Activated naive CD8-positive, alpha-beta T cell treated with anti-CD3 and anti-CD28 coated beads, Interleukin-2, amount 50 U/mL, for 24 hours (primary cell): ENCODE measurements around the gene SRGN.
"Not testable (repeated sequence)": the region's sequence is repeated elsewhere in the genome, so short reads cannot be mapped to it uniquely, and the experiment has no call there.

Experiments
- ATAC-seq: fragments of 150-1000 bp; cut with Tn5 transposase; one replicate; pipeline ENCODE4 v1.10.0; 2021
- DNase-seq: peaks from one replicate; pipeline ENCODE4 v3.0.0; 2021
- H3K27ac Mint-ChIP-seq: one replicate; pipeline ENCODE4 v1.8.0; 2021; ENCODE audit warnings: mild to moderate bottlenecking, mixed read lengths
- H3K27me3 Mint-ChIP-seq: one replicate; pipeline ENCODE4 v1.8.0; 2021; ENCODE audit warnings: mixed read lengths
- H3K36me3 Mint-ChIP-seq: one replicate; pipeline ENCODE4 v1.8.0; 2021; ENCODE audit warnings: low read depth, mixed read lengths
- H3K4me1 Mint-ChIP-seq: one replicate; pipeline ENCODE4 v1.8.0; 2021; ENCODE audit warnings: mixed read lengths
- H3K4me3 Mint-ChIP-seq: one replicate; pipeline ENCODE4 v1.8.0; 2021; ENCODE audit warnings: mild to moderate bottlenecking, moderate library complexity, mixed read lengths
- H3K9me3 Mint-ChIP-seq: one replicate; pipeline ENCODE4 v1.8.0; 2021; ENCODE audit warnings: mixed read lengths

The SRGN gene

DNA sequence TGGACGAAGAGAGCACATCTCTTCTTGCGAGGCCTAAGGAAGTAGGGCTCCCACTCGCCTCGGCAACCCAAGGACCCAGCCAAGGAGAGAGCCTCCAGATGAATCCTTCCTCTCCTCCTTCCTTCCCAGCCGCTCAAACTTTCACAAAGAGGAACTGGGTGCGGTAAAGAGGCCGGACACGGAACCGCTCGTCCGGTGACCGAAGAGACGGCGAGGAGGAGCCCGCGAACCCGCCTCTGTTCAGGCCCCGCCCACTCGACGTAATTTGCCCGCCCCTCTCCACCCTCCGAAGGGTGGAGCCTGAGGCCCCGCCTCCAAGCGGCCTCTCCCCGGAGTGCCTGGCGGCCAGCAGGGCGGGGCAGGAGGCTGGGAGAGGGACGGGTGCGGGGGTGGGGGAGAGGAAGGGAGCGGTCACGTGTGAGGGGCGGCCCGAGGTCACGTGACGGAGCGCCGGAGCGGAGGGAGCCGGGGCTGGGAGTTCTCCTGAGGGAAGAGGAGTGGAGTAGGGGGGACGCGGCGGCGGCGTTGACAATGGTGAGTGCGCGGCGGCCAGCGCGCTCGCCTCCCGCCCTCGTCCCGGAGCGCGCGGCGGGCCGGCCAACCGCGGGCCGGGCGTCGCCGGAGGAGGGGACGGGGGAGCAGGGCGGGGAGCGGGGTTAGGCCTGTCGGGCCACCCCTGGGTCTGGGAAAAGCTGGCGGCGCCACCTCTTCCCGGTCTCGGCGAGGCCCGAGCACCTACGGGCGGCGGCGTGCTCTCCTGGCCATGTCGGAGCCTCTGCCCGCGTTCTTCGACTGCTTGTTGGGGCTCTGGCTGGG, 36.1 kb downstream of the SRGN start, which contains the start of gene VPS26A:
TSS of gene VPS26A (plus strand) at position 432 of the 816 bp plus-strand sequence. CDS start at position 532, 100 bp downstream.
- H3K4me1 Mint-ChIP-seq: peaks cover 38% of the 10 kb centered on the region
- H3K9me3 Mint-ChIP-seq: no peaks in the 10 kb centered on the region
- peak; percentile 99 for DNase-seq

DNA sequence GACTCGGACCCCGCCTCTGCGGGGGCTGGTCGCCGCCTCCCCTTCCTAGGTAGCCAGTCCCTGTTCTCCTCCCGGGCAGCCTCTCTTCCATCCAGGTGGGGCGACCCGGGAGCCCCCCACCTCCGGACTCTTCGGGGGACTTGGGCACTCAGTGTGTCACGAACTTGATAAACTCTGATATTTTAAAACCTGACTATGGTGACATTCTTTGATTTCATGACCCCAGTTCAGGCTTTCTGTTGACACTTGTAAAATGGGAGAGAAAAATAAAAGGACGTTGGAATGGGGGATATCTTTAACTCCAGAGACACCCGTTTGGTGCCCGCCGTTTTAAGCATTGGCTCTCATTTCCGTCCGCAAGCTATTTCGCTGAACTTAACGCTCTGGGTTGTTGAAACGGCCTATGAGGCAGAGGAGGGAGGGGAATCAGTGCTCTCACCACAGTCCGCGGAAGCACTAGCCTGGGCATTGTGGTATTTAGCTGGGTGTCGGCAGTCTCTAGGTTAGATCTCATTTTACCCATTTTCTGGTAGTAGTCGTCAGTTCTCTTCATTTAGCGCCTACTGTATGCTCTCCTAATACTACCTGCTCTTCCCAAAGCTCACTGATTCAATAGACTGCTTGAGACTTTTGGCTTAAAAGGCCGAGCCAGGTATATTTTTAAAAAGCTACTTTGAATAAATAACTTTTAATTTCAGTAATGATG, 36.8 kb downstream of the SRGN start:
- peaks cover 43% of the 10 kb centered on the region for H3K4me1 Mint-ChIP-seq
- H3K27ac Mint-ChIP-seq: peak overlapping the region; percentile 86
- H3K27me3 Mint-ChIP-seq: no peaks in the 10 kb centered on the region
- H3K36me3 Mint-ChIP-seq: no peaks in the 10 kb centered on the region
- DNase-seq (peak; percentile 45), ATAC-seq (peak; percentile 23)
- H3K9me3 Mint-ChIP-seq: no peaks in the 10 kb centered on the region
- H3K4me3 Mint-ChIP-seq: peak overlapping the region; percentile 95

More for the DNA sequence above, 36.1 kb downstream of the SRGN start, which contains the start of gene VPS26A:
- H3K4me3 Mint-ChIP-seq: peak within 1 kb of the TSS; percentile 95
- H3K36me3 Mint-ChIP-seq: no peaks in the 10 kb centered on the region
- peak within 1 kb of the TSS; percentile 91 for H3K27ac Mint-ChIP-seq
- H3K27me3 Mint-ChIP-seq: no peaks in the 10 kb centered on the region
- peak; percentile 92 for ATAC-seq

DNA sequence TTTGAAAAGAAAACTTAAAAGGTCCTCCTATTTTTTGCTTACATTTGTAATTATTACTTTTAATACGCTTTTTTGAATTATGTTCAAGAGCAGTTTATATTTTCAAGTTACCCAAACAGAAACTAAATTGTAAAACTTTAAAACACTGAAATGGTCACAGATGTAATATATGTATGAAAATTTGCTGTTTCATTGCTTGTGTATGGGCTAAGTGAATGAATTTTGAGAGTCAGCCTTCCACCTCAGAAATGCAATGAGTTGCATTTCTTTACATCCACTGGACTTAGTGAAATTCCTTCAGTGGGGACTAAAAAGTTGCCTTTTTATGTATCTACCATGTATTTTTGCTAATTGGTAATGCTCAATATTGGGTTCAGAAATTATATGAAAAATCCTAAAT, 37.7 kb downstream of the SRGN start:
- peaks cover 46% of the 10 kb centered on the region for H3K4me1 Mint-ChIP-seq
- no peaks in the 10 kb centered on the region for H3K27me3 Mint-ChIP-seq
- H3K9me3 Mint-ChIP-seq: no peaks in the 10 kb centered on the region
- peak overlapping the region; percentile 95 for H3K4me3 Mint-ChIP-seq
- ATAC-seq (no peak), DNase-seq (no peak)
- H3K27ac Mint-ChIP-seq: no peak overlapping the region
- H3K36me3 Mint-ChIP-seq: no peaks in the 10 kb centered on the region

- Mint-ChIP-seq H3K4me3 (no peak overlapping the region), H3K4me1 (peaks cover 35% of the 10 kb centered on the region)
These were observed 42.3 kb downstream of the SRGN start for GRCh38 chr10:69130251-69130650.

DNA sequence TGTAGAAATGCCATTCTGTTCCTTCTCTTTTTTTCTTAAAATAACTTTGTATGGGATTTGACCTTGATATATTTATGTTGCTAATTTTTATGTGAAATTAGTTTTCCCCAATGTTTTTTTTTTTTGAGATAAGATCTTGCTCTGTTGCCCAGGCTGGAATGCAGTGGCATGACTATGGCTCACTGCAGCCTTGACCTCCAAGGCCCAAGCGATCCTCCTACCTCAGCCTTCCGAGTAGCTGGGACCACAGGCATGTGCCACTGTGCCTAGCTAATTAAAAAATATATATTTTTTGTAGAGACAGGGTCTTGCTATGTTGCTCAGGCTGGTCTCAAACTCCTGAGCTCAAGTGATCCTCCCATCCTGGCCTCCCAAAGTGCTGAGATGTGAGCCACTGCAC, 52.1 kb downstream of the SRGN start:
- Mint-ChIP-seq H3K4me1 (peaks cover 4% of the 10 kb centered on the region), H3K36me3 (peaks cover 4% of the 10 kb centered on the region), H3K4me3 (no peak overlapping the region), H3K27ac (no peak overlapping the region), H3K9me3 (no peaks in the 10 kb centered on the region), H3K27me3 (no peaks in the 10 kb centered on the region)
- no peak for ATAC-seq
- no peak for DNase-seq

More at GRCh38 chr10:69130251-69130650, 42.3 kb downstream of the SRGN start:
- DNase-seq (no peak), ATAC-seq (no peak)
- H3K36me3 Mint-ChIP-seq: peaks cover 13% of the 10 kb centered on the region
- H3K9me3 Mint-ChIP-seq: no peaks in the 10 kb centered on the region
- H3K27ac Mint-ChIP-seq: no peak overlapping the region
- H3K27me3 Mint-ChIP-seq: no peaks in the 10 kb centered on the region

DNA sequence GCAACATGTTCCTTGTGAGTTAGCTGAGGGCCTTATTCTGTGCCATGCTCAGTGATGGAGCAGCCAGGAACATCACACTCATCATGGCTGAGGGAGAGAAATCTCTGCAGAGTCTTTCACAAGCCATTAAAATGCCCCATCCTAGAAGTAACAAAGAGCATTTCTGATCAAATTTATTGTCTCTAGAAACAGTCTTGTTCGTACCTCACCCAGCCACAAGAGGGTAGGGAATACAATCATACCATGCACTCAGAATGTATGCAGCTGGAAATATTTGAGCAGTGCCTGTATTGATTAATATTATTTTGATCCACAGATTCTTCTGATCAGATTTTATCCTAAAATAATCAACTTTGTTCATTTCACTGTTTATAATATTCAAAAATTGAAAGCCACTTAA, 53.4 kb downstream of the SRGN start:
- H3K4me1 Mint-ChIP-seq: peaks cover 4% of the 10 kb centered on the region
- H3K4me3 Mint-ChIP-seq: no peak overlapping the region
- DNase-seq (no peak), ATAC-seq (no peak)
- H3K27me3 Mint-ChIP-seq: no peaks in the 10 kb centered on the region
- H3K27ac Mint-ChIP-seq: no peak overlapping the region
- H3K36me3 Mint-ChIP-seq: peaks cover 2% of the 10 kb centered on the region
- H3K9me3 Mint-ChIP-seq: no peaks in the 10 kb centered on the region

DNA sequence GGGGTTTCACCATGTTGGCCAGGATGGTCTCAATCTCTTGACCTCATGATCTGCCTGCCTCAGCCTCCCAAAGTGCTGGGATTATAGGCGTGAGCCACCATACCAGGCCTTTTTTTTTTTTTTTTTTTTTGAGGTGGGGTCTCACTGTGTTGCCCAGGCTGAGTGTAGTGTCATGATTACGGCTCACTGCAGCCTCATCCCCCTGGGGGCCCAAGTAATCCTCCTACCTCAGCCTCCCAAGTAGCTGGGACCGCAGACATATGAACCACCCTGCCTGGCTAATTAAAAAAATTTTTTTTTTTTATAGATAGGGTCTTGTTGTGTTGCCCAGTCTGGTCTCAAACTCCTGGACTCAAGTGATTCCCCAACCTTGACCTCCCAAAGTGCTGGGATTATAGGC, 54.2 kb downstream of the SRGN start:
- not testable (repeated sequence) for ATAC-seq, H3K4me3 Mint-ChIP-seq, H3K27me3 Mint-ChIP-seq, DNase-seq, H3K36me3 Mint-ChIP-seq, H3K9me3 Mint-ChIP-seq, H3K27ac Mint-ChIP-seq
- H3K4me1 Mint-ChIP-seq: peaks cover 11% of the 10 kb centered on the region

- H3K9me3 Mint-ChIP-seq: no peaks in the 10 kb centered on the region
- H3K36me3 Mint-ChIP-seq: peaks cover under 1% of the 10 kb centered on the region
- DNase-seq (no peak), ATAC-seq (no peak)
- no peak overlapping the region for H3K4me3 Mint-ChIP-seq
- H3K4me1 Mint-ChIP-seq: peaks cover 14% of the 10 kb centered on the region
- H3K27me3 Mint-ChIP-seq: no peaks in the 10 kb centered on the region
- no peak overlapping the region for H3K27ac Mint-ChIP-seq
These were observed 55.1 kb downstream of the SRGN start for GRCh38 chr10:69142983-69143382.

- Mint-ChIP-seq H3K27me3 (no peaks in the 10 kb centered on the region), H3K27ac (no peak overlapping the region), H3K4me3 (no peak overlapping the region), H3K36me3 (peaks cover 3% of the 10 kb centered on the region), H3K9me3 (no peaks in the 10 kb centered on the region), H3K4me1 (peaks cover 18% of the 10 kb centered on the region)
- DNase-seq (no peak), ATAC-seq (no peak)
These were observed 57.4 kb downstream of the SRGN start for GRCh38 chr10:69145329-69145728.

- DNase-seq (no peak), ATAC-seq (no peak)
- Mint-ChIP-seq H3K4me3 (no peak overlapping the region), H3K27ac (no peak overlapping the region), H3K27me3 (no peaks in the 10 kb centered on the region), H3K9me3 (no peaks in the 10 kb centered on the region), H3K36me3 (peaks cover 3% of the 10 kb centered on the region), H3K4me1 (peaks cover 18% of the 10 kb centered on the region)
These were observed 58.0 kb downstream of the SRGN start for GRCh38 chr10:69145864-69146263.

DNA sequence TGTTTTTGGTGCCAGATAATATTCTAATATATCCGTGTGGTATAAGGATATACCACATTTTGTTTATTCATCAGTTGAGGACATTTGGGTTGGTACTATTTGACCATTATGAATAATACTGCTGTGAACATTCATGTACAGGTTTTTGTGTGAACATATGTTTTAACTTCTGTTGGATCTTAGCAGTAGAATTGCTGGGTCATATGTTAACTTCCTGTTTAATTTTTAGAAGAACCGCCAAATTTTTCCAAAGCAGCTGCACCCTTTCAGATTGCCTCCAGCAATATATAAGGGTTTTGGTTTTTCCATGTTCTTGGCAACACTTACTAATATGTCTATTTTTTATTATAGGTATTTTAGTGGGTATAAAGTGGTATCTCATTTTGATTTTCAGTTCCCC, 58.9 kb downstream of the SRGN start:
- Mint-ChIP-seq H3K9me3 (no peaks in the 10 kb centered on the region), H3K36me3 (peaks cover 3% of the 10 kb centered on the region), H3K4me3 (no peak overlapping the region), H3K4me1 (peaks cover 20% of the 10 kb centered on the region), H3K27me3 (no peaks in the 10 kb centered on the region), H3K27ac (no peak overlapping the region)
- ATAC-seq (no peak), DNase-seq (no peak)

- H3K9me3 Mint-ChIP-seq: no peaks in the 10 kb centered on the region
- DNase-seq (no peak), ATAC-seq (no peak)
- H3K4me1 Mint-ChIP-seq: peaks cover 14% of the 10 kb centered on the region
- no peaks in the 10 kb centered on the region for H3K27me3 Mint-ChIP-seq
- no peak overlapping the region for H3K27ac Mint-ChIP-seq
- no peak overlapping the region for H3K4me3 Mint-ChIP-seq
- H3K36me3 Mint-ChIP-seq: peaks cover 3% of the 10 kb centered on the region
These were observed 64.1 kb downstream of the SRGN start for GRCh38 chr10:69151984-69152383.

GRCh38 chr10:69153227-69153626, 65.3 kb downstream of the SRGN start:
- H3K36me3 Mint-ChIP-seq: peaks cover 3% of the 10 kb centered on the region
- no peak overlapping the region for H3K4me3 Mint-ChIP-seq
- no peak overlapping the region for H3K27ac Mint-ChIP-seq
- no peaks in the 10 kb centered on the region for H3K9me3 Mint-ChIP-seq
- no peaks in the 10 kb centered on the region for H3K27me3 Mint-ChIP-seq
- ATAC-seq: no peak
- peaks cover 8% of the 10 kb centered on the region for H3K4me1 Mint-ChIP-seq
- no peak for DNase-seq
